Activated CD8-positive, alpha-beta memory T cell treated with anti-CD3 and anti-CD28 coated beads for 24 hours (primary cell): ENCODE data around the gene PRKAG2.
A peak's percentile ranks its signal among the peaks of the same experiment; 100 is the strongest.
"Not testable (repeated sequence)": the region's sequence is repeated elsewhere in the genome, so short reads cannot be mapped to it uniquely, and the experiment has no call there.

Experiments
- DNase-seq: peaks from one replicate; pipeline ENCODE4 v3.0.0-alpha.2; 2020

PRKAG2 gene

DNA sequence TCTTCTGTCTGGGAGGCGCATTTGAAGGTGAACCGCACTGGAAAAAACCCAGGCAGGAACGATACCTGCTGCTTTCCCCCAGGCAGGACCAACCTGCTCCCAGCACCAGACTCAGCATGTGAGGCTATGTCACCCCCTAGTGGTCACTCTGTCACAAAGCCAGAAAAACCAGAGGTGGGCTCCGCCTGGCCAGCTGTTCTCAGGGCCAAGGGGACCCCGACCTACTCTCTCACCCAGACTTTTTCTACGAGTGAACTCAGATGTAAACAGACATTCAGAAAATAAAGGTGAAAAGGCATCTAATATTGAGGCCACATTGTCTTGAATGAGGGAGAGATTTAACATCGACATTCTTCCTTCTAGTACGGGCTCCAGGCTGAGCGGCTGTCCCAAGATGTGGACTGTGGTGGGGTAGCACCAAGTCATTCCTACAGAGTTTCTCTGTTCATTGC, 117.3 kb downstream of the PRKAG2 start:
- DNase-seq = peak; percentile 81

GRCh38 chr7:151758622-151759540, 118.0 kb downstream of the PRKAG2 start:
- DNase-seq = no peak

DNA sequence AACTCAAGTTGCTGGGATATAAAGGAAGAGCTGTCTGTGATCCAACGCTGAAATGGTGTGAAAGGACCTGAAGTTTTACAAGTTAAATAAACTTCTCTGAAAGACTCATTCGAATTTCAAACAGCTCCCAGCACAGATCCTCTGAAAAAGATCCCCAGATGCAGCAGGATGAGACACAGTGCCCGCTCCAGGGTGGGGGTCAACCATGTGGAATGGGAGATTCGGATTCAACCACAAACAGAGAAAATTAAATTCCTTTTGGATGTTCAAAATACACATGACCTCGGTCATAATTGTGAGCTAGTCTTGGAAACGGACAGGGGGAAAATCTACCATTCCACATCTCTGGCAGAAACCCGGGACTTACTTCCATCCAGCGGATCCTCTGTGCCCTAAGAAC, 119.6 kb downstream of the PRKAG2 start:
- no peak for DNase-seq

- no peak for DNase-seq
Measured at GRCh38 chr7:151756866-151757265, 120.0 kb downstream of the PRKAG2 start.

- peak; percentile 81 for DNase-seq
Measured at GRCh38 chr7:151756076-151756731, 120.7 kb downstream of the PRKAG2 start.

DNA sequence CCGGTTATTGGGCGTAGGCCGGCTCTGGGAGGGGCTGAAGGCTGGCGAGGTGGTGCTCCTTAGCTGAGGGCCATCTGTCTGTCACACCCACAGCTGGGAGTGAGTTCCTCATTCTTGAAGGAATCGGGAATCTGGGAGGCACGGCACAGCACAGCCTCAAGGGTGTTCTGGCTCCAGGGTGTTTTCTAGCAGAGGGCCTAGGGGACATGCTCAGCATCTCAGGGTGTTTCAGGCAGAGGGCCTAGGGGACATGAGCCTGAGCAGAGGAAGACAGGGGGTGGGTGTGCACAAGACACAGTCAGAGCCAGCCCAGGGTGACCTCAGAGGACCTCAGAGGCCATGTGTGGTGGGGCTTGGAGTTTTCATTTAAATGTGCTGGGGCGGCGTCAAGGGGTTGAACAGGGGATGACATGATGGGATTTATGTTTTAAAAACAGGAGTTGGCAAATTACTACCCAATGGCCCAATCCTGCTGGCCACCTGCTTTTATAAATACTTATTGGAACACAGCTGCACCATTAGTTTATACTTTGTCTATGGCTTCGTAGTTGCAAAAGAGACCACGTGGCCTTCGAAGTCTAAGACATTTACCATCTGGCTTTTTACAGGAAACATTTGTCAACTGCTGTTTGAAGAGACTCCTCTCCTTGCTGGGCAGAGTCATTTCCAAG, 121.6 kb downstream of the PRKAG2 start:
- no peak for DNase-seq

DNA sequence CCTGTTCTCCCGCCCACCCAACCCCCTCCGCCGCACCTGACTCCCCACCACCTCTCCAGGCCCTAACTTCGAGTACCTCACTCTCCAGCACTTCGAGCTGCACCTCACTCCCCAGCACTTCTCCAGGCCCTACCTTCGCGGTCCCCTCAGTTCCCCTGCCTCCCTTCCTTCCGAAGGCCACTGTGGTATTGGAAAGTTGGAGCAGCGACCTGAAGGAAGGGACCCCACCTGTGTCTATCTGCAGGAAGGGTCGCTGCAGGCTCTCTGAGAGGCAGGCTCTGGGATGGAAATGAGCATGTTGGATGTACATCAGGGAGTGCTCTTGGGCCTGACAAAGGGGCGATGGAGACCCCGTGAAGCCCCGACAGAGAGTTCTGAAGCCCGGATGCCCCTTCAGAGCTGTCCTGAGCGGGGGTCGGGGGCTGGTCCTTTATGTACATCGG, 122.2 kb downstream of the PRKAG2 start:
- DNase-seq = no peak

GRCh38 chr7:151754142-151754590, 122.7 kb downstream of the PRKAG2 start:
- DNase-seq = no peak

DNA sequence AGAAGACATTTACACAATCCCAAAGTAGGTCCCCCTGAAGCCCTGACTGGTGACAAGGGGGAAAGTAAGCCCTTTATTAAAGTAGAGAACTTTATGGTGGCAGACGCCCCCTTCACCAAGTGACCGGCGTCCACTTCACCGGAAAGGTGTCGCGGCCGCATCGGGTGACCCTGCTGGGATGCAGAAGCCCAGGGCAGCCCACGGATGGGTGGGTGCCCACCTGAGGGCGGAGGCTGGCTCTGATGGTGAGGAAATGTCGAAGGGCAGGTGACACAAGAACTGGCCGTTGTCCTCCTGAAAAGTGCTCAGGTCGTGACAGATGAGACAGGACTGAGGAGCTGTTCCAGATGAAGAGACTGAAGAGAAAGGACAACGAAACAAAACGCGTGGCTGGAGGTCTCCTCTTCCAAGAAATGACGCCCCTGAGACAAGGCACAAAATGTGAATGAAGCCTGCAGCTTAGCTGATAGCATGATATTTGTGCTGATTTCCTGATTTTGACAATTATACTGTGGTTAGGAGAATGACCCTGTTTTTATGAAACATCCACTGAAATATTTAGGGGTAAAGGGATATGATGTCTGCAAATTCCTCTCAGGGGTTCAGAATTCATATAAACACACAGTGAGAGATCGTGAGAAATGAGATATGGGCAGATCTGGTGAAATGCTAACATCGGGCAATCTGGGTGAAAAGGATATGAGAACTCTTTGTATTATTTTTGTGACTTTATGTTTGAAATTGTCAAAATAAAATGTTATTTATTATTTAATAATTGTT, 123.9 kb downstream of the PRKAG2 start:
- no peak for DNase-seq

- DNase-seq = no peak
Measured at GRCh38 chr7:151752037-151752436, 124.9 kb downstream of the PRKAG2 start.

- no peak for DNase-seq
Measured at GRCh38 chr7:151748733-151749132, 128.2 kb downstream of the PRKAG2 start.

GRCh38 chr7:151748021-151748420, 128.9 kb downstream of the PRKAG2 start:
- DNase-seq = not testable (repeated sequence)

GRCh38 chr7:151745706-151746105, 131.2 kb downstream of the PRKAG2 start:
- DNase-seq = no peak

GRCh38 chr7:151744656-151745638, 132.0 kb downstream of the PRKAG2 start:
- no peak for DNase-seq

DNA sequence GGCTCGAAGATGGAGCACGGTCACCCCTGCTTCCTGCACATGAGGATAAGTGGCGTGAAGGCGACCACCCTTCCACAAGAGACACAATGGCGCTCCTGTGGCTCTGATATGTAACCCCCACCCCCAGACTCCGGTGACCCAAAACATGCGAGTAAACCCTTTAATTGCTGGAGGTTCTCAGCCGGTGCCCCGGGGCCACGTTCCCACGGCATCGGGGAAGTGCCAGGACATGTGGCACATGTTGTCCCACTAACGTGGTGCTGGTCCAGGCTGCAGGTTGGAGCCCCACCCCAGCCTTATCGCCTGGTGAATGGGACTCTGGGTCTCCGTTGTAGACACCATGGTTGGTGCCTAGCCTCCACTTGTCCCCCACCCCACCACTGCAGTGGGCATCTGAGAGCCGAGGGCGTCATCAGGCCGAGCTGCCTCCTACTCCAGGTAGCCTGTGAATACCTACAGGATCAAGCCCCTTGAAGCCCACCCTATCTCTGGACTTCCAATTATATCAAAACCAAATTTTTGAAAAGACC, 132.8 kb downstream of the PRKAG2 start:
- DNase-seq = no peak

DNA sequence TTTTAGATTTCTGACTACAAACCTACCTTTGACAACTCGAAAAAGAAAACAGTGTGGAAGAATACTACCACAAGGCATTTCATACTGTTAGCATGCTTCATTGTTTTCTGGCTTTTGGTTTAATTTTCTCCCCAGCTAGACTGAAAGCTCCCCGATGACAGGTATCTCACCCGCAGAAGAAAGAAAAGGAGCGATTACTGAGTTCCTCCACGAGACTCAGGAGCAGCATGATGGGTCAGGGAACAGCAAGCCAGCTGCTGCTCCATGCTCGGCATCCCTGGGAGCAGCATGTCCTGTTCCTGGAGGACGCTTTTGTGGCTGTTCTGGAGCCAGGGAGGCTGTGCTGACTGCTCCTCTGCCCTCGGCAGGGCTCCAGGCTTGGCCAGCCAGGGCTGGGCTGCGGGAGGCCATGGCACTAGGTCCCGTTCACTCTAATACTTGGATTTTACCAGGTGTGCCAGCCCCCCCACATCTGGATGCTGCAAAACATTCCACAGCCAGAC, 133.4 kb downstream of the PRKAG2 start:
- DNase-seq = no peak

- DNase-seq = no peak
Measured at GRCh38 chr7:151742713-151743480, 134.0 kb downstream of the PRKAG2 start.

GRCh38 chr7:151741585-151741984, 135.3 kb downstream of the PRKAG2 start:
- DNase-seq = no peak

- DNase-seq = no peak
Measured at GRCh38 chr7:151740081-151740851, 136.6 kb downstream of the PRKAG2 start.
